Left hindlimb (tissue), 1 donor: Measurements from ENCODE around the gene IL1A.

Source experiments
- DNase-seq: peaks from one replicate; pipeline ENCODE4 v3.0.0-alpha.2; 2018

Gene IL1A

GRCh38 chr2:112791019-112791418 lies 6.7 kb upstream of the IL1A start:
- no peak for DNase-seq

DNA sequence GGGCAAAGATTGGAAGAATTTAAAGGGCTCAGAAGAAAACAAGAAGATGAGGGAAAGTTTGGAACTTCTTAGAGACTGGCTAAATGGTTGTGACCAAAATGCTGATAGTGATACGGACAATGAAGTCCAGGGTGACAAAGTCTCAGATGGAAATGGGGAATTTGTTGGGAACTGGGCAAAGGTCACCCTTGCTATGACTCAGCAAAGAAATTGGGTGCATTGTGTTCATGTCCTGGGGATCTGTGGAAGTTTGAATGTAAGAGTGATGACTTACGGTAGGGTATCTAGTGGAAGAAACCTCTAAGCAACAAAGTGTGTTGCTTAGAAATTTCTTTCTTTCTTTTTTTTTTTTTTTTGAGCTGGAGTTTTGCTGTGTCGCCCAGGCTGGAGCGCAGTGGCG lies 6.0 kb upstream of the IL1A start:
- DNase-seq = no peak

- no peak for DNase-seq
Observed at GRCh38 chr2:112789186-112789585, 4.9 kb upstream of the IL1A start.

GRCh38 chr2:112788653-112789052 lies 4.4 kb upstream of the IL1A start:
- DNase-seq = no peak

DNA sequence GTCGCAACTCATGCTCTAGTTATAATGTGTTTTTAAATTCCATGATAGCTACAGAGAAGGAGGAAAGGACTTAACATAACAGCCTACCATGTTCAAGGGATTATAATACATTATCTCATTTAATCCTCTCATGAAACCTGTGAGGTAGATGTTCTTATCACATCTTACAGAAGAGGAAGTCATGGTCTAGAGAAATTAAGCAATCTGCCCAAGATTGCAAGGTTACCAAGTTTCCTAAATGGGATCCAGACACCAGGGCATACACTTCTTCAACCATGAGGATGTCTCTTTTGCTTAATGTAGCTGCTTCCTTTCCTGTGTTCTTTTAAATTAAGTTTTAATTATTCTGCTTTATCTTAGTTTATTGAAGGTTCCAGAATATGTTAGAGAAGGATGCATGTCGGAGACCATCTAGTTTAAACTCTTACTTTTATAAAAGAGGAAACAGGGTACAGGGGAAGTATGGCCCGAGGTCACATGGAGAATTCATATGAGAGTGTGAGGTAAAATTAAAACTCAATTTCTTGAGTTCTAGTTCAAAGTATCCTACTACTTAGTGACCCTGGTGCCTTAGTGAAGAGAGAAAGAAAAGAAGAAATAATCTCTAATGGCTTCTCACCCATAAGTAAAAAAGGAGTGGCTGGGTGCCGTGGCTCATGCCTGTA lies 3.6 kb upstream of the IL1A start:
- no peak for DNase-seq

GRCh38 chr2:112787294-112787693 lies 3.0 kb upstream of the IL1A start:
- no peak for DNase-seq

GRCh38 chr2:112783187-112783714 lies 1.0 kb downstream of the IL1A start:
- DNase-seq = no peak

DNA sequence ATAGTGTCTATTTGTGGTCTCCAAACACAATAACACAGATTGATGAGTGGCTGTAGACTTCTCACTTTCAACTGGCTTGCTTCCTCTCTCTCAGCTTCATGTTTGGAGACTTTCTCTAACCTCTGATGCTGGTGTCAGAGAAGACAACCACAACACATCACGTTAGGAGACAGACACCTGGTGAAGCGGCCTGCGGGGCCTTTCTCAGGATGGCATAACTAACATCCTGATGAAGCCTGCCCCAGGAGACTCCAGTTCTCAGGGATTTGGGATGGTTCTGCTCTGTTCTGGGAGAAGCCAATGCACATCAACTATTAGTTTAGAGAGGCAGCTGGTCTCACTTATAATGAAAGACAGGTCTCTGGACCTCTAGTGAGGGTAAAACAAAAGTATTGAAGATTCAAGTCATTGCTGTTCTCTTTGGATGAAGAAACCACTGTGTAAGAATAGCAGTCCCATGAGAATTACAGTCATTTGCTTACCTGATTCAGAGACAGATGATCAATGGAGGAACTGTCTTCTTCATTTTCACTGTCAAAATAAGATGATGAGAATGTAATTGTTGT lies 2.0 kb downstream of the IL1A start:
- no peak for DNase-seq

- no peak for DNase-seq
Observed at GRCh38 chr2:112779598-112779997, 4.7 kb downstream of the IL1A start.

DNA sequence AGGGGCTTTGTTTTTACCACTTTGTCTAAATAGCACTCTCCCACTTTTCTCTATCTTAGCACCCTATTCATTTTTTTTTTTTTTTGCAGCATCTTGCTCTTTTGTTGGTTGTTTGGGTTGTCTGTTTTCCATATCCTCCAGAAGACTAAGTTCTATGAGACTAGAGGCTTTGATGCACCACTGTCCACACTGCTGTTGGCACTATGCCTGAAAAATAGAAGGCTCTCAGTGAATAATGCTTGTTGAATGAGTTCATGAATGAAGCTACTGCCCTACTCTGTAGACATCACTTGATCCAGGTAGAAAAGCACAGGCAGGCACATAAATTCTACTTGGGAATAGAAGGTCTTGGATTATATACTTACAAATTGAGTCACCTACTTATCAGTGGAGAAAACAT lies 7.3 kb downstream of the IL1A start:
- no peak for DNase-seq

DNA sequence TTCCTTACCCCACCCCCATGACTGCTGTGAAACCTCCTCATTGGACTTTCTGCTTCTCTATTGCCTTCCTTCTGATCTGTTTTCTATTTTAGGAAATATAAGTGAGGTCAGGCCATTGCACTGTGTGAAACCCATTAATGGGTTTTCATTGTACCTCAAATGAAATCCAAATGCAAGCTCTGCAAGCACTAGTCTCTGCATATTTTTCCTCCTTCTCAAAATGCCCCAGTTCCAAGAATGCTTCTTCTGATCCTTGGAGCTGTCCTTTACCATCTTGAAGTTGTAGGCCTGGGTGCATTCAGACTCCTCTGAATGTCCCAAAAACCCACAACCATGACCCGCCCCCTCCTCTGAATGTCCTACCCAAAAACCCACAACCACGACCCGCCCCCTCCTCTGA lies 8.2 kb downstream of the IL1A start:
- no peak for DNase-seq

- DNase-seq = no peak
Observed at GRCh38 chr2:112774536-112775285, 9.6 kb downstream of the IL1A start.

DNA sequence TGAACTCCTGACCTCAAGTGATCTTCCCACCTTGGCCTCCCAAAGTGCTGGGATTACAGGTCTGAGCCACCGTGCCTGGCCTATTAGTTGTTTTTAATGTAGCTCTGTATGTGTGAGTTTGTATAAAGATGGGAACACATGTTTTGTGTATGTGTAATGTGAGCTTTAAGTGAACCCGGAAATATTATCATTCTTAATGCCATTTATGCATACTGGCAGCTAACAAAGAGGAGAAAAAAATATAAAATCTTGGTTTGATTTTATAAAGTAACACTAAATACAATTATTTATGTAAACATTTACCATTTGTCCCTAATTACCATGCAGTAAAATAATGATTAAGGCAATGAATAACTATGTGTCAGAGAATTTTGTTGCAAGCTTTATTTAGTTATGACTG lies 10.7 kb downstream of the IL1A start:
- no peak for DNase-seq

GRCh38 chr2:112772911-112773475 lies 11.3 kb downstream of the IL1A start:
- DNase-seq = no peak

GRCh38 chr2:112772322-112772721 lies 12.0 kb downstream of the IL1A start:
- no peak for DNase-seq

GRCh38 chr2:112768432-112768831 lies 15.9 kb downstream of the IL1A start:
- no peak for DNase-seq

DNA sequence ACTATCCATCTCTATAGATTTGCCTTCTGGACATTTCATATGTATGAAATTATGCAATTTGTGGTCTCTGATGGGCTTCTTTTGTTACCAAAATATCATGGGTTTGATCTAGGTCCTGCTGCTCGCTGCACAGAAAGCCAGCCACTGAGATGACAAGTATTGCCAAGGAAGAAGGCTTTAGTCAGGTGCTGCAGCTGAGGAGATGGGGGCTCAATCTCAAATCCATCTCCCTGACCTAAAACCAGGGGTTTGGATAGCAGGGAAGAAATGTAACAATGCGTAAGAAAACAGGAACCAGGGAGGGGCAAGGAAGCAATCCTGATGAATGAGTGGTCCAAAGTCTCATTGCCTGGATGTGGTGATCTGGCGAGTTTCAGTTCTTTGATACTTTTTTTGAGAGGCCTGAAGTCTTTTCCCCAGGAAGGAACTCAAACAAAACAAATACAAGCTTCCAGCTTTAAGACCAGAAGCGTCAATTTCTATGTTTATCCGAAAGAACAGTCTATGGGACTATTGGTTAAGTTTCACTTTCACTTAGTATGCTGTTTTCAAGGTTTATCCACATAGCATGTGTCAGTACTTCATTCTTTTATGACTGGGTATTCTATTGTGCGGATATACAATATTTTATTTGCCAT lies 16.5 kb downstream of the IL1A start:
- DNase-seq = no peak

DNA sequence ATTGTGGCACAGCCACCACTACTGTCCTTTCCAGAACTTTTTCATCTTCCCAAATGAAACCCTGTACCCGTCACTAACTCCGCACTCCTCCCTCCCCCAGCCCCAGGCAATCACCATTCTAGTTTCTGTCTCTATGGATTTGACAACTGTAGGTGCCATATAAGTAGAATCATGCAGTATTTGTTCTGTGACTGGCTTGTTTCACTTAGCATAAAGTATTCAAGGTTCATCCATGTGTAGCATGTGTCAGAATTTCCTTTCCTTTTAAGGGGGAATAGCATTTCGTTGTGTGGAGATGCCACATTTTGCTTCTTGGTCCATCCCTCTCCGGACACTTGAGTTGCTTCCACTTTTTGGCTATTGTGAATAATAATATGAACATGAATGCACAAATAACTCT lies 19.0 kb downstream of the IL1A start:
- no peak for DNase-seq

DNA sequence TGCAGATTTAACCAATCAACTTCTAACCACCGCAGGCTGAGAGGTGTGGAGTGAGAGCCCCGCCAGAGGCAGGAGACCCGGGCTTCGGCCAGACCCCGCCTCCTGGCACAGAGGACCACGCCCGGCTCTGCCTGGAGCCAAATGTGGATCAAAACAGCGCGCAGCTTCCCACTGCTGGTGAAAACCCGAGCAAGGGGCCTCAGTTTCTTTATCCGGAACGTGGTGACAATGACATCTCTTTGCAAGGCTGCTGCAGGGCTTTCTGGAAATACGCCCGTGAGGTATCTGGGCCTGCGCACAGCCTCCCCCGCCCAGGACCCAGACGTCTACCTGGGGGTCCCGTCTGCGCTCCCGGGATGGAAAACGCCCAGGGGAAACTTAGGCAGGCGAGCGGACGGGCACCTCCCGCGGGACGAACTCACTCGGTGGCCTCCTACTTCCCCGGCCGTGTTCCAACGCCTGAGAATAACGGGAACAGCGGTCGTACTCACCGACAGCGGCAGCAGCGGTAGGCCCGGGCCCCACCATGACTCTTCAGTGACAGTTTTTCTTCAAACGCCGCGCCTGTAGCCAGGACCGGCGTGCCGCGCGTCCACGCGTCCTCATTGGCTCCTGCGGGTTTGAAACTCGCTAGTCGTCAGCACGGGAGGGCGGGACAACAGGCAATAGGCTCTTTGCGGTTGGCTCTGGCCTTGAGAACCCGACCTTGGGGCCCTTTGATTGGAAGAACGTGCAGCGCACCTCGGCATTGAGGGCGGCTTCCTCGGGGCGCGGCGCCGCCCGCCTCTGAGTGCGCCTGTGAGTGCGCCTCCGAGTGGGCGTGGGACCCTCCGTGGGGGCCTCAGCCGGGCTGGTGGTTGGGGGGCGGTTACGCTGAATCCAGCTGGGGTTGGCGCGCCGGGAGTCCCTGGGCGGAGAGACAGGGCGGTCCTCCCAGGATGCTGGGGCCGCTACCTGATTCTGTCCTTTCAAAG lies 19.9 kb downstream of the IL1A start, which contains the start of gene CKAP2L:
Gene CKAP2L (minus strand): TSS at position 539 of the 974 bp plus-strand sequence. CDS start 11 bp downstream, at position 528.
- DNase-seq = peak; percentile 97

- no peak for DNase-seq
Observed at GRCh38 chr2:112762276-112762675, 22.0 kb downstream of the IL1A start.

DNA sequence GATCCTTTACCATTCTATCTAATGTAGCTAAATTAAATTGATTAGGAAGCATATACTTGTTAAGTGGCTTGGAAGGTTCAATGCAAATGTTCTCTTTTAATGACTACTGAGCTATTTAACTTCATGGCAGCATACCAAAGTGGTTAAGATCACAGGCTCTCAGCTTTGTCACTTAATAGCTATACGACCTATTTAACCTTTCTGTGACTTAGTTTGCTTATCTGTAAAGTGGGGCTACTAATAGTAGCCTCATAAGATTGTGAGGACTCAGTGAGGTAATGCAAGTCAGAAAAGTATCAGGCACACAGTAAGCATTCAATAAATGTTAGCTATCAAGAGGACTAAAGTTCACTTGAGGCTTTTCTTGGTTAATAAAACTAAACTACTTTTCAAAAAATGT lies 24.1 kb downstream of the IL1A start:
- DNase-seq = no peak

DNA sequence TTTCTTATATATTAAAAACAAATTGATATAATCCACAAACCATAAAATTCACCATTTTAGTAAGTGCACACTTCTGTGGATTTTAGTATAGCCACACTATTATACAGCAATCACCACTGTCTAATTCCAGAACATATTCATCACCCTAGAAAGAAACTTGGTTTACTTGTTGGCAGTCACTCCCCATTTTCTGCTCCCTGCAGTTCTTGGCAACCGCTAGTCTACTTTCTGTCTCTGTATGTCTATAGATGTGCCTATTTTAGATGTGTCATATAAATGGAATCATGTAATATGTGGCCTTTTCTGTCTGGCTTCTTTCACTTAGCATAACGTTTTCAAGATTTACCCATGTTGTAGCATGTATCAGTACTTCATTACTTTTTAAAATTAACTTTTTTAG lies 25.6 kb downstream of the IL1A start:
- no peak for DNase-seq
